ENCODE data around the gene TIPARP. TPM values are rescaled to one million over a fixed set of nuclear protein-coding genes. Genes with fewer than 3 reads are reported as not detected.

TIPARP gene
- total and polyA plus RNA-seq, 2 of the 8 experiments (the other 6 are each of a cell fraction or from before 2014, with no cell fraction given): 1.6 to 5.8 TPM

DNA sequence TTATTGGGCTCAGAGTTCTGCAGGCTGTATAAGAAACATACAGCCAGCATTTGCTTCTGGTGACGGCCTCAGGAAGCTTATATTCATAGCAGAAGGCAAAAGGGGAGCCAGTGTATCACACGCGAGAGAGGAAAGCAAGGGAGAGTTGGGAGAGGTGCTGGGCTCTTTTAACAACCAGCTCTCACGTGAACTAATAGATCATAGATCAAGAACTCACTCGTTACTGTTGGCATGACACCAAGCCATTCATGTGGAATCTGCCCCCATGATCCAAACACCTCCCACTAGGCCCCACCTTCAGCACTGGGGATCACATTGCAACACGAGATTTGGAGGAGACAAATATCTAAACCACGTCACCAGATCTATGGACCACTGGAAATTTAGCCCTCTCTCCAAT is 70.2 kb downstream of the TIPARP start:
- Histone ChIP-seq H3K27me3 (replicated peaks in 1 of 4; ENCODE audit: control insufficient read depth in 3 of 4, extremely low read depth in 1 of 4, insufficient read depth in 3 of 4, low read length in 3 of 4) (no peaks in the 10 kb centered on the region), H3K4me3 (ENCODE audit: extremely low read depth in 1 of 4, insufficient read depth in 2 of 4, low read depth in 3 of 4, low read length in 4 of 4) (no peak overlapping the region), H3K23ac (ENCODE audit: insufficient read length) (no peak overlapping the region), H3K4ac (replicated peaks; ENCODE audit: insufficient read length, low read depth, low read length) (no peak overlapping the region), H3K79me1 (ENCODE audit: low read depth, low read length) (no peaks in the 10 kb centered on the region), H3K9me3 (ENCODE audit: insufficient read depth in 2 of 2, low read depth in 1 of 2, low read length in 1 of 2) (peaks cover 0 to 4% of the 10 kb centered on the region in 2 experiments; a peak in 1 of 4 replicates), H2BK120ac (replicated peaks; ENCODE audit: low read depth, low read length) (no peak overlapping the region), H4K91ac (replicated peaks; ENCODE audit: insufficient read length, low read length) (no peak overlapping the region), H3K18ac (ENCODE audit: extremely low read depth, low read length) (no peak overlapping the region), H4K20me1 (replicated peaks in 1 of 2; ENCODE audit: control insufficient read depth in 1 of 2, insufficient read depth in 2 of 2, low read length in 2 of 2) (no peaks in the 10 kb centered on the region), H3K27ac (ENCODE audit: low read depth, low read length) (no peak overlapping the region), H4K8ac (ENCODE audit: extremely low read depth, insufficient read depth, low read length) (no peak overlapping the region), H3K23me2 (ENCODE audit: low read depth, low read length) (no peaks in the 10 kb centered on the region), H3K79me2 (ENCODE audit: control insufficient read depth in 1 of 2, insufficient read depth in 2 of 2, low read length in 2 of 2) (no peaks in the 10 kb centered on the region), H3K4me1 (replicated peaks in 1 of 4; ENCODE audit: control insufficient read depth in 3 of 4, insufficient read depth in 4 of 4, low read length in 3 of 4) (peaks cover 0 to 3% (median 1%) of the 10 kb centered on the region in 4 experiments; a peak in 3 of 7 replicates), H2AFZ (ENCODE audit: low read length) (no peak overlapping the region), H2BK20ac (ENCODE audit: low read length) (no peak overlapping the region), H3K14ac (ENCODE audit: insufficient read length) (no peak overlapping the region), H2BK5ac (ENCODE audit: low read depth, low read length) (no peak overlapping the region), H3K36me3 (ENCODE audit: control insufficient read depth in 2 of 4, insufficient read depth in 4 of 4, low read length in 3 of 4) (no peaks in the 10 kb centered on the region; a peak in 1 of 8 replicates), H4K5ac (ENCODE audit: insufficient read length, low read depth, low read length) (no peak overlapping the region), H3K9ac (replicated peaks in 1 of 4; ENCODE audit: extremely low read depth in 1 of 4, low read depth in 3 of 4, low read length in 3 of 4) (no peak overlapping the region), H2BK12ac (ENCODE audit: low read depth, low read length) (no peak overlapping the region), H2BK15ac (ENCODE audit: low read length) (no peak overlapping the region), H2AK5ac (ENCODE audit: low read depth, low read length) (no peak overlapping the region), H3K56ac (replicated peaks; ENCODE audit: insufficient read length, low read depth, low read length) (no peak overlapping the region), H3K4me2 (ENCODE audit: insufficient read depth in 1 of 2, low read depth in 2 of 2, low read length in 2 of 2) (no peak overlapping the region)
- CTCF ChIA-PET (ENCODE audit: partially characterized antibody): interaction anchor here (0.7 to 1.6 kb wide), 9 partner anchors 17 to 700 kb away, joined by 3 to 4 read pairs (median 3); no protein-coding TSS in a partner anchor
- TF ChIP-seq HDAC6 (IDR thresholded peaks at IDR 0.05; ENCODE audit: low read depth, low read length) (no peak), RBBP5 (IDR thresholded peaks at IDR 0.05; ENCODE audit: borderline replicate concordance, low read depth, low read length) (no peak), ZNF274 (IDR thresholded peaks at IDR 0.05; ENCODE audit: borderline replicate concordance, extremely low read depth, low read length) (no peak), SIRT6 (IDR thresholded peaks at IDR 0.05; ENCODE audit: low read length) (no peak), JUND (IDR thresholded peaks at IDR 0.05; ENCODE audit: low read length) (no peak), POLR2A (IDR thresholded peaks at IDR 0.05; ENCODE audit: control extremely low read depth in 1 of 2, low read depth in 2 of 2, low read length in 2 of 2) (no peak), SP2 (IDR thresholded peaks at IDR 0.05; ENCODE audit: low read length) (no peak), RXRA (IDR thresholded peaks at IDR 0.05; ENCODE audit: insufficient read depth, low read depth, low read length) (no peak), BCL11A (IDR thresholded peaks at IDR 0.05; ENCODE audit: low read depth in 2 of 2, low read length in 2 of 2) (no peak), NRF1 (IDR thresholded peaks at IDR 0.05; ENCODE audit: low read depth, low read length) (no peak), SUZ12 (IDR thresholded peaks at IDR 0.05; ENCODE audit: low read length) (no peak), E2F6 (IDR thresholded peaks at IDR 0.05) (no peak), KDM5A (IDR thresholded peaks at IDR 0.05; ENCODE audit: low read length) (no peak)
- POLR2A ChIA-PET (ENCODE audit: partially characterized antibody): no interaction called here
- WGBS, 2 experiments (ENCODE audit: extremely low coverage in 1 of 2, insufficient coverage in 1 of 2, insufficient read length in 1 of 2, insufficient replicate concordance in 2 of 2, low coverage in 1 of 2, low lambda C conversion rate in 2 of 2, missing lambda C conversion rate in 1 of 2): 86% methylated on average over 7 of the region's 7 CpGs; no CpG with 5 or more reads in 1 of the 2 experiments
- FAIRE-seq: no peak
- DNase-seq (ENCODE audit: low read depth in 1 of 2, low spot score in 2 of 2): no peak
